WTC11 (cell line): ENCODE results near the gene WDR27. TPM values are rescaled to one million over a fixed set of nuclear protein-coding genes. Genes with fewer than 3 reads are reported as not detected.

ENCODE experiments used
- ATAC-seq: fragments of 200-7000 bp; cut with Tn5 transposase; 2 replicates; pipeline ENCODE4 v1.10.0; 2021; ENCODE audit warnings: mild to moderate bottlenecking, moderate library complexity
- CTCF ChIA-PET: fragments of 300-600 bp; sonication (Branson Sonifier 250); formaldehyde crosslinking; loops from one replicate; lab custom pipeline; 2021; ENCODE audit warnings: antibody characterized with exemption; lab: Charles Lee
- POLR2A ChIA-PET: fragments of 350-600 bp; sonication (Branson Sonifier 250); formaldehyde crosslinking; loops from one replicate; lab custom pipeline; 2021; ENCODE audit warnings: antibody characterized with exemption; lab: Charles Lee
- DNase-seq: peaks from one replicate; pipeline ENCODE4 v3.0.0; 2021; ENCODE audit warnings: low spot score
- H3K27ac Mint-ChIP-seq: 2 replicates; pipeline ENCODE4 v1.8.0; 2021; ENCODE audit warnings: mixed read lengths
- H3K27me3 Mint-ChIP-seq: 2 replicates; pipeline ENCODE4 v1.8.0; 2021; ENCODE audit warnings: low read depth, mild to moderate bottlenecking, moderate library complexity, mixed read lengths
- H3K36me3 Mint-ChIP-seq: 2 replicates; pipeline ENCODE4 v1.8.0; 2021; ENCODE audit warnings: mixed read lengths
- H3K4me1 Mint-ChIP-seq: 2 replicates; pipeline ENCODE4 v1.8.0; 2022; ENCODE audit warnings: mixed read lengths
- H3K4me3 Mint-ChIP-seq: 2 replicates; pipeline ENCODE4 v1.8.0; 2021; ENCODE audit warnings: mild to moderate bottlenecking, moderate library complexity, mixed read lengths
- H3K9me3 Mint-ChIP-seq: 2 replicates; pipeline ENCODE4 v1.8.0; 2021; ENCODE audit warnings: mixed read lengths
- CREB1 ChIP-seq: sonication (generic); formaldehyde crosslinking; IDR thresholded peaks from 2 replicates; pipeline ENCODE4 v1.8.0; 2023; ENCODE audit warnings: mild to moderate bottlenecking, missing genetic modification reagents
- CTCF ChIP-seq: fragments of 200-600 bp; IDR thresholded peaks from 2 replicates; pipeline ENCODE4 v1.8.0; 2022; ENCODE audit warnings: antibody characterized with exemption
- E2F1 ChIP-seq: sonication (generic); formaldehyde crosslinking; IDR thresholded peaks from 2 replicates; pipeline ENCODE4 v1.8.0; 2022; ENCODE audit warnings: mild to moderate bottlenecking, missing genetic modification reagents
- EMX1 ChIP-seq: fragments of 250-450 bp; sonication (Bioruptor Pico); IDR thresholded peaks from 2 replicates; pipeline ENCODE4 v1.8.0; 2021; ENCODE audit warnings: mild to moderate bottlenecking
- ESRRA ChIP-seq: sonication (generic); formaldehyde crosslinking; IDR thresholded peaks from 2 replicates; pipeline ENCODE4 v1.8.1; 2022; ENCODE audit warnings: mild to moderate bottlenecking, missing genetic modification reagents, borderline replicate concordance
- FOXP1 ChIP-seq: sonication (generic); formaldehyde crosslinking; IDR thresholded peaks from 2 replicates; pipeline ENCODE4 v1.8.0; 2022; ENCODE audit warnings: missing genetic modification reagents, mild to moderate bottlenecking, moderate library complexity, borderline replicate concordance
- GTF2I ChIP-seq: fragments of 250-450 bp; sonication (Bioruptor Pico); conservative IDR thresholded peaks from 2 replicates; pipeline ENCODE4 v1.4.0; 2021; ENCODE audit warnings: mild to moderate bottlenecking
- HMGXB4 ChIP-seq: sonication (generic); formaldehyde crosslinking; IDR thresholded peaks from 2 replicates; pipeline ENCODE4 v1.8.1; 2023; ENCODE audit warnings: mild to moderate bottlenecking, moderate library complexity, missing genetic modification reagents
- IRF2 ChIP-seq: sonication (generic); formaldehyde crosslinking; IDR thresholded peaks from 2 replicates; pipeline ENCODE4 v1.8.0; 2022; ENCODE audit warnings: low read depth, missing genetic modification reagents, borderline replicate concordance
- JAZF1 ChIP-seq: fragments of 250-450 bp; sonication (Bioruptor Pico); IDR thresholded peaks from 2 replicates; pipeline ENCODE4 v1.9.0; 2021; ENCODE audit warnings: moderate library complexity, mild to moderate bottlenecking, inconsistent platforms
- NR2C2 ChIP-seq: sonication (generic); formaldehyde crosslinking; IDR thresholded peaks from 2 replicates; pipeline ENCODE4 v1.8.0; 2022; ENCODE audit warnings: mild to moderate bottlenecking, missing genetic modification reagents
- NR3C1 ChIP-seq: sonication (generic); formaldehyde crosslinking; conservative IDR thresholded peaks from 2 replicates; pipeline ENCODE4 v1.8.1; 2023; ENCODE audit warnings: low read depth, mild to moderate bottlenecking, missing genetic modification reagents
- PRRX2 ChIP-seq: fragments of 250-450 bp; sonication (Bioruptor Pico); IDR thresholded peaks from 2 replicates; pipeline ENCODE4 v1.8.0; 2021; ENCODE audit warnings: mild to moderate bottlenecking
- SOX15 ChIP-seq: fragments of 250-450 bp; sonication (Bioruptor Pico); IDR thresholded peaks from 2 replicates; pipeline ENCODE4 v1.9.0; 2021; ENCODE audit warnings: mild to moderate bottlenecking
- STAT6 ChIP-seq: sonication (generic); formaldehyde crosslinking; conservative IDR thresholded peaks from 2 replicates; pipeline ENCODE4 v1.8.1; 2023; ENCODE audit warnings: mild to moderate bottlenecking, low read depth, missing genetic modification reagents, moderate library complexity
- TEAD1 ChIP-seq: sonication (generic); formaldehyde crosslinking; IDR thresholded peaks from 2 replicates; pipeline ENCODE4 v1.8.0; 2022; ENCODE audit warnings: mild to moderate bottlenecking, missing genetic modification reagents
- ZNF263 ChIP-seq: sonication (generic); formaldehyde crosslinking; IDR thresholded peaks from 2 replicates; pipeline ENCODE4 v1.8.1; 2022; ENCODE audit warnings: low read depth, mild to moderate bottlenecking, moderate library complexity, missing genetic modification reagents
- total RNA-seq: library from RNA; stranded (reverse); gene quantifications from 3 replicates; pipeline ENCODE4 v1.2.3, GENCODE V29; 2021
- TF ChIP-seq, protein P1 (sequence below): sonication (generic); formaldehyde crosslinking; IDR thresholded peaks from 2 replicates; pipeline ENCODE4 v1.8.0; 2023; ENCODE audit warnings: missing genetic modification reagents

WDR27 gene
- total RNA-seq, 1 experiment from 2014 or later, result 126 TPM

GRCh38 chr6:169416249-169416648, 285.6 kb downstream of the WDR27 start:
- no peak for ATAC-seq
- CTCF ChIA-PET, result no interaction called here

More at GRCh38 chr6:169416249-169416648, 285.6 kb downstream of the WDR27 start:
- TF ChIP-seq ZNF263 (CRISPR knock-in tag), result no peak
- no peak for TF ChIP-seq STAT6 (CRISPR knock-in tag)
- TF ChIP-seq NR3C1 (CRISPR knock-in tag), result no peak
- no peak for TF ChIP-seq IRF2 (CRISPR knock-in tag)
- TF ChIP-seq FOXP1 (CRISPR knock-in tag), result no peak
- no peak for TF ChIP-seq TEAD1 (CRISPR knock-in tag)
- no peak for TF ChIP-seq CTCF
- TF ChIP-seq ESRRA (CRISPR knock-in tag), result no peak
- TF ChIP-seq CREB1 (CRISPR knock-in tag), result no peak
- TF ChIP-seq NR2C2 (CRISPR knock-in tag), result no peak
- no peak for TF ChIP-seq SOX15
- TF ChIP-seq EMX1 (CRISPR knock-in tag), result no peak
- no peak for TF ChIP-seq PRRX2
- TF ChIP-seq, protein P1, sequence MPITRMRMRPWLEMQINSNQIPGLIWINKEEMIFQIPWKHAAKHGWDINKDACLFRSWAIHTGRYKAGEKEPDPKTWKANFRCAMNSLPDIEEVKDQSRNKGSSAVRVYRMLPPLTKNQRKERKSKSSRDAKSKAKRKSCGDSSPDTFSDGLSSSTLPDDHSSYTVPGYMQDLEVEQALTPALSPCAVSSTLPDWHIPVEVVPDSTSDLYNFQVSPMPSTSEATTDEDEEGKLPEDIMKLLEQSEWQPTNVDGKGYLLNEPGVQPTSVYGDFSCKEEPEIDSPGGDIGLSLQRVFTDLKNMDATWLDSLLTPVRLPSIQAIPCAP (CRISPR knock-in tag), result no peak
- no peak for TF ChIP-seq E2F1
- TF ChIP-seq GTF2I, result no peak
- no peak for TF ChIP-seq JAZF1 (CRISPR knock-in tag)
- no peak for TF ChIP-seq HMGXB4 (CRISPR knock-in tag)
- no peak for DNase-seq
- Mint-ChIP-seq H3K4me3 (no peak overlapping the region), H3K36me3 (peaks cover 44% of the 10 kb centered on the region), H3K9me3 (peaks cover 69% of the 10 kb centered on the region), H3K27me3 (no peaks in the 10 kb centered on the region; the same call in 1 of the 2 replicates), H3K27ac (no peak overlapping the region), H3K4me1 (peaks cover 4% of the 10 kb centered on the region)
- POLR2A ChIA-PET, result no interaction called here
